Mesendoderm (in vitro differentiated cells): ENCODE data around the gene MGMT.

Experiments
- DNase-seq: peaks from one replicate; pipeline ENCODE4 v3.0.0; 2013
- H2AK5ac ChIP-seq: 2 replicates; pipeline ENCODE4 v1.6.1; 2013; ENCODE audit warnings: low read length, inconsistent platforms
- H2BK120ac ChIP-seq: 2 replicates; pipeline ENCODE4 v1.6.1; 2013; ENCODE audit warnings: low read depth, mild to moderate bottlenecking, low read length, moderate library complexity, mixed read lengths
- H2BK15ac ChIP-seq: replicated peaks from 2 replicates; pipeline ENCODE4 v1.6.1; 2013; ENCODE audit warnings: low read depth, mild to moderate bottlenecking, moderate library complexity
- H2BK5ac ChIP-seq: 2 replicates; pipeline ENCODE4 v1.6.1; 2013; ENCODE audit warnings: low read length, inconsistent platforms
- H3K18ac ChIP-seq: 2 replicates; pipeline ENCODE4 v1.6.1; 2013; ENCODE audit warnings: mild to moderate bottlenecking, low read length, mixed read lengths
- H3K23ac ChIP-seq: one replicate; pipeline ENCODE4 v1.6.1; 2013; ENCODE audit warnings: low read length
- H3K27ac ChIP-seq: 2 replicates; pipeline ENCODE4 v1.5.1; 2013; ENCODE audit warnings: low read depth, mild to moderate bottlenecking, inconsistent platforms, low read length, moderate library complexity
- H3K27me3 ChIP-seq: 2 replicates; pipeline ENCODE4 v1.6.1; 2013; ENCODE audit warnings: low read length, control low read depth, mild to moderate bottlenecking, inconsistent platforms; ENCODE audit not compliant: insufficient read depth, poor library complexity
- H3K36me3 ChIP-seq: 2 replicates; pipeline ENCODE4 v1.6.1; 2013; ENCODE audit warnings: low read length, inconsistent platforms; ENCODE audit not compliant: control insufficient read depth, insufficient read depth
- H3K4ac ChIP-seq: one replicate; pipeline ENCODE4 v1.6.1; 2013; ENCODE audit warnings: low read depth, mild to moderate bottlenecking, low read length, moderate library complexity
- H3K4me1 ChIP-seq: 2 replicates; pipeline ENCODE4 v1.6.1; 2013; ENCODE audit warnings: low read depth, low read length, inconsistent platforms; ENCODE audit not compliant: control insufficient read depth
- H3K4me2 ChIP-seq: 2 replicates; pipeline ENCODE4 v1.6.1; 2013; ENCODE audit warnings: low read length
- H3K4me3 ChIP-seq: 2 replicates; pipeline ENCODE4 v1.5.1; 2013; ENCODE audit warnings: mild to moderate bottlenecking, low read length
- H3K56ac ChIP-seq: one replicate; pipeline ENCODE4 v1.6.1; 2013; ENCODE audit warnings: low read length
- H3K79me1 ChIP-seq: 2 replicates; pipeline ENCODE4 v1.6.1; 2013; ENCODE audit warnings: low read length, inconsistent platforms
- H3K79me2 ChIP-seq: 2 replicates; pipeline ENCODE4 v1.6.1; 2013; ENCODE audit warnings: mild to moderate bottlenecking, low read length; ENCODE audit not compliant: control insufficient read depth, insufficient read depth
- H3K9ac ChIP-seq: 2 replicates; pipeline ENCODE4 v1.6.1; 2013; ENCODE audit warnings: low read length, inconsistent platforms
- H4K5ac ChIP-seq: one replicate; pipeline ENCODE4 v1.6.1; 2013; ENCODE audit warnings: low read length
- H4K8ac ChIP-seq: one replicate; pipeline ENCODE4 v1.6.1; 2013; ENCODE audit warnings: low read depth, mild to moderate bottlenecking, control low read depth, low read length, moderate library complexity
- WGBS: extraction: QIAGEN DNeasy Blood & Tissue Kit; methylation state at CpG from one replicate; pipeline ENCODE4 v1.1.7; 2013; ENCODE audit warnings: low lambda C conversion rate, missing lambda C conversion rate; ENCODE audit not compliant: insufficient coverage; ENCODE audit errors: extremely low coverage; 5-methylcytosine and 5-hydroxymethylcytosine counted together

Gene MGMT

GRCh38 chr10:129765664-129766550 lies 298.9 kb downstream of the MGMT start:
- DNase-seq, result no peak
- H3K4me3 ChIP-seq, result no peak overlapping the region
- no peaks in the 10 kb centered on the region for H3K36me3 ChIP-seq
- no peak overlapping the region for H3K27ac ChIP-seq
- no peak overlapping the region for H3K56ac ChIP-seq
- no peak overlapping the region for H2BK5ac ChIP-seq
- H3K4me2 ChIP-seq, result no peak overlapping the region
- no peak overlapping the region for H4K8ac ChIP-seq
- H3K79me1 ChIP-seq, result no peaks in the 10 kb centered on the region
- no peak overlapping the region for H2AK5ac ChIP-seq
- H3K79me2 ChIP-seq, result no peaks in the 10 kb centered on the region
- H2BK120ac ChIP-seq, result no peak overlapping the region
- WGBS, result no CpG with 5 or more reads among the region's 25 CpGs
- H2BK15ac ChIP-seq, result no peak overlapping the region
- H3K18ac ChIP-seq, result no peak overlapping the region
- no peaks in the 10 kb centered on the region for H3K27me3 ChIP-seq
- H3K9ac ChIP-seq, result no peak overlapping the region
- H3K23ac ChIP-seq, result no peak overlapping the region
- no peak overlapping the region for H4K5ac ChIP-seq
- no peak overlapping the region for H3K4ac ChIP-seq
- peaks cover 4% of the 10 kb centered on the region for H3K4me1 ChIP-seq

- Histone ChIP-seq H3K4me2 (no peak overlapping the region), H3K18ac (no peak overlapping the region), H3K23ac (no peak overlapping the region), H2BK5ac (no peak overlapping the region), H3K4ac (no peak overlapping the region), H3K79me1 (no peaks in the 10 kb centered on the region), H2BK15ac (no peak overlapping the region), H2AK5ac (no peak overlapping the region), H3K4me1 (peaks cover 4% of the 10 kb centered on the region), H3K36me3 (no peaks in the 10 kb centered on the region), H4K8ac (no peak overlapping the region), H3K27me3 (no peaks in the 10 kb centered on the region), H3K56ac (no peak overlapping the region), H3K4me3 (no peak overlapping the region), H3K79me2 (no peaks in the 10 kb centered on the region), H4K5ac (no peak overlapping the region), H3K9ac (no peak overlapping the region), H2BK120ac (no peak overlapping the region), H3K27ac (no peak overlapping the region)
- WGBS, result no CpG with 5 or more reads among the region's 25 CpGs
- no peak for DNase-seq
Measured at GRCh38 chr10:129766611-129767550, 299.8 kb downstream of the MGMT start.

GRCh38 chr10:129767751-129768150 lies 300.7 kb downstream of the MGMT start:
- Histone ChIP-seq H3K27me3 (no peaks in the 10 kb centered on the region), H3K36me3 (no peaks in the 10 kb centered on the region), H2BK120ac (no peak overlapping the region), H3K27ac (no peak overlapping the region), H2BK5ac (no peak overlapping the region), H4K8ac (no peak overlapping the region), H3K18ac (no peak overlapping the region), H3K56ac (no peak overlapping the region), H3K4me3 (no peak overlapping the region), H4K5ac (no peak overlapping the region), H2BK15ac (no peak overlapping the region), H3K79me1 (no peaks in the 10 kb centered on the region), H3K79me2 (no peaks in the 10 kb centered on the region), H3K4me1 (peaks cover 2% of the 10 kb centered on the region), H3K4me2 (no peak overlapping the region), H3K4ac (no peak overlapping the region), H2AK5ac (no peak overlapping the region), H3K9ac (no peak overlapping the region), H3K23ac (no peak overlapping the region)
- WGBS, result no CpG with 5 or more reads among the region's 10 CpGs
- DNase-seq, result no peak

GRCh38 chr10:129768437-129769355 lies 301.7 kb downstream of the MGMT start:
- no peak overlapping the region for H3K56ac ChIP-seq
- no peak overlapping the region for H2BK5ac ChIP-seq
- H3K4me2 ChIP-seq, result no peak overlapping the region
- no peaks in the 10 kb centered on the region for H3K27me3 ChIP-seq
- no peak overlapping the region for H2AK5ac ChIP-seq
- no peak overlapping the region for H3K27ac ChIP-seq
- no peak overlapping the region for H3K18ac ChIP-seq
- no peaks in the 10 kb centered on the region for H3K79me2 ChIP-seq
- no peak overlapping the region for H3K4me3 ChIP-seq
- H4K8ac ChIP-seq, result no peak overlapping the region
- H2BK120ac ChIP-seq, result no peak overlapping the region
- no peaks in the 10 kb centered on the region for H3K4me1 ChIP-seq
- no peak overlapping the region for H3K9ac ChIP-seq
- no peaks in the 10 kb centered on the region for H3K79me1 ChIP-seq
- no CpG with 5 or more reads among the region's 44 CpGs for WGBS
- no peak overlapping the region for H2BK15ac ChIP-seq
- DNase-seq, result peak; percentile 70
- no peak overlapping the region for H4K5ac ChIP-seq
- no peak overlapping the region for H3K23ac ChIP-seq
- no peak overlapping the region for H3K4ac ChIP-seq
- H3K36me3 ChIP-seq, result no peaks in the 10 kb centered on the region

GRCh38 chr10:129769381-129770116 lies 302.5 kb downstream of the MGMT start:
- no peaks in the 10 kb centered on the region for H3K27me3 ChIP-seq
- H3K27ac ChIP-seq, result no peak overlapping the region
- H3K79me1 ChIP-seq, result no peaks in the 10 kb centered on the region
- H3K4me3 ChIP-seq, result no peak overlapping the region
- WGBS, result no CpG with 5 or more reads among the region's 24 CpGs
- no peak overlapping the region for H3K23ac ChIP-seq
- H2BK120ac ChIP-seq, result no peak overlapping the region
- no peak overlapping the region for H2BK5ac ChIP-seq
- H4K5ac ChIP-seq, result no peak overlapping the region
- H3K56ac ChIP-seq, result no peak overlapping the region
- no peak overlapping the region for H3K9ac ChIP-seq
- no peaks in the 10 kb centered on the region for H3K79me2 ChIP-seq
- no peak overlapping the region for H3K4me2 ChIP-seq
- no peaks in the 10 kb centered on the region for H3K36me3 ChIP-seq
- no peak for DNase-seq
- no peaks in the 10 kb centered on the region for H3K4me1 ChIP-seq
- H4K8ac ChIP-seq, result no peak overlapping the region
- H3K18ac ChIP-seq, result no peak overlapping the region
- no peak overlapping the region for H2AK5ac ChIP-seq
- H3K4ac ChIP-seq, result no peak overlapping the region
- no peak overlapping the region for H2BK15ac ChIP-seq
